ENCODE measurements around the gene FSCN2. TPM values are rescaled to one million over a fixed set of nuclear protein-coding genes. Genes with fewer than 3 reads are reported as not detected.

The FSCN2 gene
- total and polyA plus RNA-seq, 2 of the 4 experiments (the other 2 are of a cell fraction) = 0.18 to 0.84 TPM

- Histone ChIP-seq H3K4me1 (ENCODE audit: control insufficient read depth, insufficient read depth, low read length) (peaks cover 18% of the 10 kb centered on the region), H3K4me2 (ENCODE audit: low read depth, low read length) (no peak overlapping the region), H2BK20ac (ENCODE audit: low read depth, low read length) (no peak overlapping the region), H3K9me1 (ENCODE audit: insufficient read depth, low read length) (peaks cover 5% of the 10 kb centered on the region; the same call in 1 of the 2 replicates), H3K27me3 (ENCODE audit: control insufficient read depth, insufficient read depth, low read length) (peaks cover 7% of the 10 kb centered on the region; the same call in 1 of the 2 replicates), H2AK9ac (replicated peaks; ENCODE audit: low read depth, low read length, poor library complexity) (peak overlapping the region; percentile 72), H2BK15ac (ENCODE audit: low read depth, low read length) (no peak overlapping the region), H3K14ac (replicated peaks; ENCODE audit: low read depth, low read length) (no peak overlapping the region), H3K79me1 (ENCODE audit: low read depth in 1 of 2, low read length in 2 of 2) (peaks cover 0 to 13% of the 10 kb centered on the region in 2 experiments; a peak in 2 of 4 replicates), H3K18ac (ENCODE audit: low read depth, low read length) (no peak overlapping the region), H2AK5ac (ENCODE audit: low read depth, low read length) (no peak overlapping the region), H3K27ac (ENCODE audit: insufficient read depth, low read length) (no peak overlapping the region), H4K91ac (ENCODE audit: insufficient read depth, low read depth, low read length) (no peak overlapping the region), H4K5ac (ENCODE audit: low read depth, low read length) (no peak overlapping the region), H3K9me3 (ENCODE audit: control insufficient read depth, insufficient read depth, low read length) (no peaks in the 10 kb centered on the region), H2BK5ac (ENCODE audit: low read depth, low read length, poor library complexity, severe bottlenecking) (no peak overlapping the region), H4K20me1 (ENCODE audit: insufficient read depth, low read length) (peaks cover 39% of the 10 kb centered on the region), H3K36me3 (ENCODE audit: control insufficient read depth, insufficient read depth, low read length) (no peaks in the 10 kb centered on the region), H3K9ac (ENCODE audit: low read depth, low read length) (no peak overlapping the region), H3K4me3 (ENCODE audit: insufficient read depth, low read depth, low read length) (no peak overlapping the region), H3K23ac (ENCODE audit: low read depth, low read length) (no peak overlapping the region), H2BK120ac (ENCODE audit: low read depth, low read length) (no peak overlapping the region), H3K56ac (ENCODE audit: extremely low read depth, insufficient read depth, low read length) (no peak overlapping the region), H2AFZ (replicated peaks; ENCODE audit: low read length, poor library complexity) (peak overlapping the region; percentile 67), H3K4ac (ENCODE audit: low read depth, low read length) (no peak overlapping the region), H4K8ac (ENCODE audit: low read depth in 2 of 2, low read length in 2 of 2) (no peak overlapping the region)
- peak; percentile 5; the same call in 1 of the 2 replicates for ATAC-seq (ENCODE audit: low read depth)
- peak; percentile 21 for DNase-seq
- WGBS, 2 experiments (ENCODE audit: extremely low coverage in 2 of 2, insufficient read length in 1 of 2) = 32% methylated on average over 6 of the region's 17 CpGs; no CpG with 5 or more reads in 1 of the 2 experiments
- TF ChIP-seq RCOR1 (IDR thresholded peaks at IDR 0.05; ENCODE audit: insufficient replicate concordance, low read length) (no peak), BHLHE40 (IDR thresholded peaks at IDR 0.05; ENCODE audit: low read depth, low read length) (peak; percentile 91), ELK1 (IDR thresholded peaks at IDR 0.05; ENCODE audit: borderline replicate concordance, low read depth, low read length) (no peak), MXI1 (IDR thresholded peaks at IDR 0.05; ENCODE audit: borderline replicate concordance, low read depth, low read length) (no peak), USF2 (IDR thresholded peaks at IDR 0.05; ENCODE audit: low read depth, low read length) (peak; percentile 70; the same call in 1 of the 2 replicates)
- ChIA-PET POLR2A (ENCODE audit: unreplicated experiment) (interaction anchor here (0.6 kb wide), 1 partner anchor 39 kb away, joined by 3 read pairs; no protein-coding TSS in a partner anchor), CTCF (no interaction called here)
- dilution Hi-C loops (cut with HindIII; ENCODE audit: low sequenced_read_pairs, unreplicated experiment) (no loop called here), in situ Hi-C loops (cut with MboI; ENCODE audit: low sequenced_read_pairs) (no loop called here), intact Hi-C loops (cut with micrococcal nuclease) (no loop called here)
- BruUV-seq (replicated peaks) = no TSS peak
Observed at GRCh38 chr17:81523402-81524038, 4.7 kb upstream of the FSCN2 start.

Data from IMR-90 (cell line).